Right lobe of liver (tissue), 6 donors: ENCODE data around the gene HDAC11. TPM values are rescaled to one million over a fixed set of nuclear protein-coding genes. Genes with fewer than 3 reads are reported as not detected.
A peak's percentile ranks its signal among the peaks of the same experiment; 100 is the strongest.

Experiments used
- ATAC-seq, 4 donors: fragments of 200-7000 bp; cut with Tn5 transposase; one replicate each; pipeline ENCODE4 v1.9.1; 2020; ENCODE audit warnings: mild to moderate bottlenecking in 4 of 4, moderate library complexity in 4 of 4
- DNase-seq, 3 donors: peaks; one replicate each; pipeline ENCODE4 v3.0.0-alpha.2; 2020
- H3K27ac ChIP-seq, 3 donors: fragments of 200-600 bp; one replicate each; pipeline ENCODE4 v1.8.0; 2022
- H3K27me3 ChIP-seq, 2 donors: fragments of 200-600 bp; one replicate each; pipeline ENCODE4 v1.8.0; 2022
- H3K36me3 ChIP-seq, 4 donors: fragments of 200-600 bp; sonication (generic) in 1 of 4; one replicate each; pipeline versions ENCODE4 v1.5.1 to v1.8.0; 2017 to 2022; ENCODE audit warnings: control low read depth in 1 of 4
- H3K4me1 ChIP-seq, 4 donors: fragments of 200-600 bp; sonication (generic) in 1 of 4; one replicate each; pipeline versions ENCODE4 v1.5.1 to v1.8.0; 2017 to 2022; ENCODE audit warnings: control low read depth in 1 of 4
- H3K4me3 ChIP-seq, 3 donors: fragments of 200-600 bp; one replicate each; pipeline ENCODE4 v1.8.0; 2022
- H3K9me3 ChIP-seq, 4 donors: fragments of 200-600 bp; sonication (generic) in 1 of 4; one replicate each; pipeline versions ENCODE4 v1.5.1 to v1.8.0; 2017 to 2022; ENCODE audit warnings: control low read depth in 1 of 4
- POLR2A ChIP-seq: fragments of 450-650 bp; IDR thresholded peaks from one replicate; pipeline ENCODE4 v1.6.1; 2017; ENCODE audit warnings: antibody characterized with exemption, mild to moderate bottlenecking
- WGBS: methylation state at CpG from one replicate; pipeline ENCODE4 v1.1.6; 2018; ENCODE audit warnings: low coverage, low lambda C conversion rate; ENCODE audit not compliant: insufficient coverage; ENCODE audit errors: missing lambda C conversion rate; 5-methylcytosine and 5-hydroxymethylcytosine counted together
- intact Hi-C, 2 donors: fragments of 100-400 bp; cut with DNase I; formaldehyde crosslinking; loops; one replicate each; pipeline versions ENCODE4 v1.11.2 to v1.14.1; 2022
- total RNA-seq, 6 experiments: library from RNA; depleted of rRNA in 2 of 6; stranded (reverse); fragments of >200 nt in 2 of 6; fragmentation: NEBNext Ultra II Directional in 3 of 6; extraction: Animal tissue kit (Norgen Biotek cat#: 25700) in 3 of 6; gene quantifications; one replicate each; pipeline versions ENCODE4 v1.1.0 to v1.2.4, GENCODE V29; 2016 to 2023
- TF ChIP-seq, protein P1 (sequence below), 4 donors: fragments of 200-600 bp in 3 of 4; fragments of 450-650 bp in 1 of 4; IDR thresholded peaks; one replicate each; pipeline versions ENCODE4 v1.5.1 to v1.8.0; 2016 to 2022; ENCODE audit warnings: antibody characterized with exemption in 4 of 4, mild to moderate bottlenecking in 2 of 4
- donor health status: DM: no; HTN: yes; CAD: no.
- donor health status: DM: no; HTN: no; CAD: no.
- donor health status: DM: no; HTN: no; CAD: no.
- donor health status: DM: no; HTN: yes; CAD: no.
- donor health status: DM: no; HTN: yes; CAD: no.

Gene HDAC11
- total RNA-seq, 6 experiments from 2014 or later: 2.2 to 10.8 (median 5.0) TPM

DNA sequence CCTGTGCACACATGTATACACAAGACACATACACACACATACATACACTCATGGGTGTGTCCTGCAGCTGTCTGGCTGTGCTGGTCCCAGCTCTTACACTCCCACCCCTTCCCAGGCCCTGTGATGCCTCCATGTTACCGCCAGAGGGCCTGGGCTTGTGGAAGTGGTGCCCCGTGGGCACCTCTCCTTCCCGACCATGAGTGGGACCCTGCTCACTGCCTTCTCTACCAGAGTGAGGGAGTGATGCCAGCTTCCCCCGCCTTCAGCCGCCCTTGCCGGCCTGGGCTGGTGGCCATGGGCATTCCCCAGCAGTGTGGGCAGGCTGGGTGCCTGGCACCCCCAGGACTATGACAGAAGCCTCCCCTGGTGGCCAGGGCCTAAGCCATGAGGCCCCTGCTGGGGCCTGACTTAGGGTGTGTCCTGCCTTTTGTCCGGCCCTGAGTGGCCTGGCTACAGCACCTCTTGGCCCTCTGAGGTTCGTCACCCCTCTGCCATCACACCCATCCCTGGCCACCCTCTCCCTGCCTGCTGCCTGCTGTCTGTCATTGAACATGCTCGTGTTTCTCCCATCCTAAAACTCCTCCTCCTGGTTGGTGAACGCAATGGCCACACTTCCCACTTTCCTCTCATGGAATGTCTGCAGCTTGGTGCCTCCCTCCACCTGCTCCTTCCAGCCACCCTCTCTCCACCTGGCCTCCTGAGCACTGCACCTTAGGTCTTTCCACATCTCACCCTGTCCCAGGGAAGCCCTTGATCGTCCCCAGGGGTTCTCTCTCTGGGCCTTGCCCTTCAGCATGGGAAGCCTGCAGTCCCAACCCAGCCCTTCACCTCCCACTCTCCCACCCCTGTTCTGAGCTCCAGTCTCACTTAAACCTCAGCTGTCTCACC is 14.6 kb downstream of the HDAC11 start:
- 60% methylated on average over 2 of the region's 11 CpGs for WGBS
- no peak for TF ChIP-seq POLR2A
- TF ChIP-seq, protein P1, sequence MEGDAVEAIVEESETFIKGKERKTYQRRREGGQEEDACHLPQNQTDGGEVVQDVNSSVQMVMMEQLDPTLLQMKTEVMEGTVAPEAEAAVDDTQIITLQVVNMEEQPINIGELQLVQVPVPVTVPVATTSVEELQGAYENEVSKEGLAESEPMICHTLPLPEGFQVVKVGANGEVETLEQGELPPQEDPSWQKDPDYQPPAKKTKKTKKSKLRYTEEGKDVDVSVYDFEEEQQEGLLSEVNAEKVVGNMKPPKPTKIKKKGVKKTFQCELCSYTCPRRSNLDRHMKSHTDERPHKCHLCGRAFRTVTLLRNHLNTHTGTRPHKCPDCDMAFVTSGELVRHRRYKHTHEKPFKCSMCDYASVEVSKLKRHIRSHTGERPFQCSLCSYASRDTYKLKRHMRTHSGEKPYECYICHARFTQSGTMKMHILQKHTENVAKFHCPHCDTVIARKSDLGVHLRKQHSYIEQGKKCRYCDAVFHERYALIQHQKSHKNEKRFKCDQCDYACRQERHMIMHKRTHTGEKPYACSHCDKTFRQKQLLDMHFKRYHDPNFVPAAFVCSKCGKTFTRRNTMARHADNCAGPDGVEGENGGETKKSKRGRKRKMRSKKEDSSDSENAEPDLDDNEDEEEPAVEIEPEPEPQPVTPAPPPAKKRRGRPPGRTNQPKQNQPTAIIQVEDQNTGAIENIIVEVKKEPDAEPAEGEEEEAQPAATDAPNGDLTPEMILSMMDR (IDR thresholded peaks at IDR 0.05): peak in 3 of 4 donors; percentile 5 to 38 (median 33)
- intact Hi-C loops: loop anchor here (5.0 kb wide), 1 partner anchor 153 kb away; no protein-coding TSS in a partner anchor
- DNase-seq: peak in 2 of 3 donors; percentile 22 to 46
- Histone ChIP-seq H3K27me3 (no peaks in the 10 kb centered on the region), H3K9me3 (no peaks in the 10 kb centered on the region), H3K4me3 (no peak overlapping the region), H3K27ac (no peak overlapping the region), H3K36me3 (no peaks in the 10 kb centered on the region), H3K4me1 (peaks cover 0 to 4% (median 0%) of the 10 kb centered on the region in 4 donors)
- ATAC-seq: peak in 3 of 4 donors; percentile 9 to 37 (median 15)

- 74% methylated on average over 3 of the region's 3 CpGs for WGBS
- no peaks in the 10 kb centered on the region for H3K36me3 ChIP-seq
- H3K4me1 ChIP-seq: peaks cover 0 to 4% (median 0%) of the 10 kb centered on the region in 4 donors
- no peaks in the 10 kb centered on the region for H3K9me3 ChIP-seq
- no peaks in the 10 kb centered on the region for H3K27me3 ChIP-seq
- no peak overlapping the region for H3K27ac ChIP-seq
- no peak overlapping the region for H3K4me3 ChIP-seq
- TF ChIP-seq, protein P1 (IDR thresholded peaks at IDR 0.05): no peak
- no peak for TF ChIP-seq POLR2A
- intact Hi-C loops: loop anchor here (5.0 kb wide), 1 partner anchor 152 kb away; no protein-coding TSS in a partner anchor
- ATAC-seq (no peak), DNase-seq (peak in 2 of 3 donors; percentile 9 to 27)
These were observed 15.3 kb downstream of the HDAC11 start for GRCh38 chr3:13495351-13495813.

GRCh38 chr3:13495921-13496723 is 16.0 kb downstream of the HDAC11 start:
- no peak overlapping the region for H3K27ac ChIP-seq
- H3K27me3 ChIP-seq: no peaks in the 10 kb centered on the region
- ATAC-seq (peak; percentile 92 to 97 (median 96)), DNase-seq (peak; percentile 64 to 80 (median 79))
- TF ChIP-seq POLR2A: no peak
- TF ChIP-seq, protein P1 (IDR thresholded peaks at IDR 0.05): peak; percentile 91 to 95 (median 94)
- H3K9me3 ChIP-seq: no peaks in the 10 kb centered on the region
- H3K4me1 ChIP-seq: peaks cover 0 to 4% (median 0%) of the 10 kb centered on the region in 4 donors
- H3K4me3 ChIP-seq: no peak overlapping the region
- intact Hi-C loops: loop anchor here (5.0 kb wide), 1 partner anchor 151 kb away; no protein-coding TSS in a partner anchor
- WGBS: 32% methylated on average over 7 of the region's 12 CpGs
- no peaks in the 10 kb centered on the region for H3K36me3 ChIP-seq

GRCh38 chr3:13496879-13497278 is 16.8 kb downstream of the HDAC11 start:
- Histone ChIP-seq H3K4me3 (no peak overlapping the region), H3K9me3 (no peaks in the 10 kb centered on the region), H3K4me1 (peaks cover 0 to 4% (median 0%) of the 10 kb centered on the region in 4 donors), H3K27me3 (no peaks in the 10 kb centered on the region), H3K27ac (no peak overlapping the region), H3K36me3 (no peaks in the 10 kb centered on the region)
- TF ChIP-seq, protein P1 (IDR thresholded peaks at IDR 0.05): no peak
- TF ChIP-seq POLR2A: no peak
- ATAC-seq (no peak), DNase-seq (no peak)
- 76% methylated on average over 6 of the region's 6 CpGs for WGBS
- intact Hi-C loops: loop anchor here (5.0 kb wide), 1 partner anchor 150 kb away; no protein-coding TSS in a partner anchor
